H1 (cell line): ENCODE measurements around the gene PAPSS2. TPM values are rescaled to one million over a fixed set of nuclear protein-coding genes. Genes with fewer than 3 reads are reported as not detected.

ENCODE experiments used
- CTCF ChIA-PET: fragments of 300-600 bp; sonication (Branson Sonifier 250); formaldehyde crosslinking; loops from one replicate; lab custom pipeline; 2021; ENCODE audit not compliant: partially characterized antibody; lab: Charles Lee
- POLR2A ChIA-PET: fragments of 300-600 bp; sonication (Branson Sonifier 250); formaldehyde crosslinking; loops from one replicate; lab custom pipeline; 2021; ENCODE audit warnings: inconsistent platforms; ENCODE audit not compliant: partially characterized antibody; lab: Charles Lee
- DNase-seq, 2 experiments: peaks; one replicate each; pipeline versions ENCODE4 v3.0.0 to v3.0.0-alpha.2; 2010 to 2022; ENCODE audit warnings: low spot score in 2 of 2, low read depth in 1 of 2, mixed read lengths in 1 of 2
- FAIRE-seq: peaks from 2 replicates; lab custom pipeline; 2011; peaks lifted over from hg19 to GRCh38; lab: Jason Lieb, UNC
- H2AFZ ChIP-seq: 2 replicates; pipeline ENCODE4 v1.8.1; 2012; ENCODE audit warnings: low read length, inconsistent platforms
- H2AK5ac ChIP-seq: 2 replicates; pipeline ENCODE4 v1.6.1; 2013; ENCODE audit warnings: low read depth, low read length
- H2BK120ac ChIP-seq: replicated peaks from 2 replicates; pipeline ENCODE3; 2013; ENCODE audit warnings: low read depth, low read length, inconsistent platforms
- H2BK12ac ChIP-seq: 2 replicates; pipeline ENCODE4 v1.6.1; 2013; ENCODE audit warnings: low read depth, low read length
- H2BK15ac ChIP-seq: 2 replicates; pipeline ENCODE4 v1.6.1; 2013; ENCODE audit warnings: low read length
- H2BK20ac ChIP-seq: 2 replicates; pipeline ENCODE4 v1.6.1; 2013; ENCODE audit warnings: low read length
- H2BK5ac ChIP-seq: 2 replicates; pipeline ENCODE4 v1.6.1; 2013; ENCODE audit warnings: low read depth, low read length
- H3K14ac ChIP-seq: 2 replicates; pipeline ENCODE4 v1.6.1; 2013; ENCODE audit warnings: inconsistent platforms; ENCODE audit not compliant: insufficient read length
- H3K18ac ChIP-seq: 2 replicates; pipeline ENCODE4 v1.6.1; 2013; ENCODE audit warnings: low read length; ENCODE audit errors: extremely low read depth
- H3K23ac ChIP-seq: 2 replicates; pipeline ENCODE4 v1.6.1; 2013; ENCODE audit warnings: inconsistent platforms; ENCODE audit not compliant: insufficient read length
- H3K23me2 ChIP-seq: 2 replicates; pipeline ENCODE4 v1.6.1; 2013; ENCODE audit warnings: low read depth, low read length
- H3K27ac ChIP-seq: 2 replicates; pipeline ENCODE4 v1.6.1; 2011; ENCODE audit warnings: low read depth, low read length, inconsistent platforms
- H3K27me3 ChIP-seq, 4 experiments: replicated peaks in 1 of 4; 1 replicate in 1 of 4; 2 replicates in 3 of 4; pipeline versions ENCODE4 v1.6.1 to v1.8.1; 2011 to 2013; ENCODE audit warnings: low read length in 3 of 4, mild to moderate bottlenecking in 3 of 4, inconsistent platforms in 2 of 4, mixed read lengths in 2 of 4, moderate library complexity in 1 of 4; ENCODE audit not compliant: control insufficient read depth in 3 of 4, insufficient read depth in 3 of 4; ENCODE audit errors: extremely low read depth in 1 of 4
- H3K36me3 ChIP-seq, 4 experiments: 2 replicates each; pipeline versions ENCODE4 v1.6.1 to v1.8.1; 2011 to 2013; ENCODE audit warnings: mild to moderate bottlenecking in 4 of 4, low read length in 3 of 4, moderate library complexity in 2 of 4, control low read depth in 1 of 4, inconsistent platforms in 1 of 4; ENCODE audit not compliant: insufficient read depth in 4 of 4, control insufficient read depth in 2 of 4
- H3K4ac ChIP-seq: replicated peaks from 2 replicates; pipeline ENCODE3; 2013; ENCODE audit warnings: low read length, low read depth, mixed read lengths, inconsistent platforms; ENCODE audit not compliant: insufficient read length
- H3K4me1 ChIP-seq, 4 experiments: replicated peaks in 1 of 4; 1 replicate in 1 of 4; 2 replicates in 3 of 4; pipeline versions ENCODE4 v1.6.1 to v1.8.1; 2011 to 2013; ENCODE audit warnings: low read length in 3 of 4, inconsistent platforms in 2 of 4, mixed read lengths in 1 of 4; ENCODE audit not compliant: insufficient read depth in 4 of 4, control insufficient read depth in 3 of 4
- H3K4me2 ChIP-seq, 2 experiments: 2 replicates each; pipeline versions ENCODE4 v1.6.1 to v1.8.1; 2011 to 2013; ENCODE audit warnings: low read depth in 2 of 2, low read length in 2 of 2, control low read depth in 1 of 2, inconsistent platforms in 1 of 2, mild to moderate bottlenecking in 1 of 2; ENCODE audit not compliant: insufficient read depth in 1 of 2
- H3K4me3 ChIP-seq, 4 experiments: fragments of 200-600, 300-600 bp in 1 of 4; sonication (generic), shearing (Covaris generic), sonication (Bioruptor Twin) in 1 of 4; 2 replicates each; pipeline versions ENCODE4 v1.5.1 to v1.8.1; 2011 to 2016; ENCODE audit warnings: low read length in 4 of 4, low read depth in 3 of 4, control low read depth in 2 of 4, inconsistent platforms in 2 of 4, mild to moderate bottlenecking in 2 of 4, mixed read lengths in 1 of 4, moderate library complexity in 1 of 4; ENCODE audit not compliant: insufficient read depth in 2 of 4; ENCODE audit errors: extremely low read depth in 1 of 4
- H3K56ac ChIP-seq: replicated peaks from 2 replicates; pipeline ENCODE3; 2013; ENCODE audit warnings: low read depth, mild to moderate bottlenecking, mixed read lengths, low read length, inconsistent platforms; ENCODE audit not compliant: insufficient read length
- H3K79me1 ChIP-seq: 2 replicates; pipeline ENCODE4 v1.6.1; 2013; ENCODE audit warnings: low read depth, low read length, control low read depth
- H3K79me2 ChIP-seq, 2 experiments: 2 replicates each; pipeline versions ENCODE4 v1.6.1 to v1.8.1; 2012 to 2013; ENCODE audit warnings: low read length in 2 of 2, mild to moderate bottlenecking in 2 of 2, inconsistent platforms in 1 of 2; ENCODE audit not compliant: insufficient read depth in 2 of 2, control insufficient read depth in 1 of 2
- H3K9ac ChIP-seq, 4 experiments: replicated peaks in 1 of 4; 1 replicate in 1 of 4; 2 replicates in 3 of 4; pipeline versions ENCODE4 v1.6.1 to v1.8.1; 2011 to 2013; ENCODE audit warnings: low read depth in 3 of 4, low read length in 3 of 4, control low read depth in 2 of 4, mild to moderate bottlenecking in 2 of 4, moderate library complexity in 2 of 4, inconsistent platforms in 1 of 4; ENCODE audit errors: extremely low read depth in 1 of 4
- H3K9me3 ChIP-seq, 2 experiments: 2 replicates each; pipeline versions ENCODE4 v1.6.1 to v1.8.1; 2012 to 2013; ENCODE audit warnings: mild to moderate bottlenecking in 2 of 2, moderate library complexity in 2 of 2, control low read depth in 1 of 2, inconsistent platforms in 1 of 2, low read depth in 1 of 2, low read length in 1 of 2, mixed read lengths in 1 of 2; ENCODE audit not compliant: insufficient read depth in 2 of 2
- H4K20me1 ChIP-seq, 2 experiments: replicated peaks in 1 of 2; 2 replicates each; pipeline versions ENCODE3 to v1.8.1; 2011 to 2013; ENCODE audit warnings: inconsistent platforms in 2 of 2, low read length in 2 of 2, mild to moderate bottlenecking in 1 of 2; ENCODE audit not compliant: insufficient read depth in 2 of 2, control insufficient read depth in 1 of 2
- H4K5ac ChIP-seq: 2 replicates; pipeline ENCODE4 v1.6.1; 2013; ENCODE audit warnings: low read length, low read depth, mixed read lengths, inconsistent platforms; ENCODE audit not compliant: insufficient read length
- H4K8ac ChIP-seq: 2 replicates; pipeline ENCODE4 v1.8.0; 2013; ENCODE audit warnings: mild to moderate bottlenecking, moderate library complexity, low read length, inconsistent platforms; ENCODE audit not compliant: insufficient read depth; ENCODE audit errors: extremely low read depth
- H4K91ac ChIP-seq: replicated peaks from 2 replicates; pipeline ENCODE3; 2013; ENCODE audit warnings: low read length, mixed read lengths, inconsistent platforms; ENCODE audit not compliant: insufficient read length
- ASH2L ChIP-seq: fragments of 200-600, 300-600 bp; sonication (generic); IDR thresholded peaks from one replicate; pipeline ENCODE4 v1.7.1; 2017; ENCODE audit warnings: low read length
- CBX8 ChIP-seq: fragments of 300-800, 300-1000 bp; sonication (generic); IDR thresholded peaks from 2 replicates; pipeline ENCODE4 v1.7.1; 2016; ENCODE audit warnings: low read depth, low read length, borderline replicate concordance
- GABPA ChIP-seq: IDR thresholded peaks from 2 replicates; pipeline ENCODE4 v1.6.1; 2011; ENCODE audit warnings: mild to moderate bottlenecking, low read length, moderate library complexity, borderline replicate concordance; ENCODE audit not compliant: insufficient read depth
- JUN ChIP-seq: IDR thresholded peaks from 2 replicates; pipeline ENCODE4 v1.6.1; 2011; ENCODE audit warnings: low read depth, mild to moderate bottlenecking, improper control_type of control experiment, low read length
- MAFK ChIP-seq: IDR thresholded peaks from 2 replicates; pipeline ENCODE4 v1.6.1; 2012; ENCODE audit warnings: low read depth, mild to moderate bottlenecking, improper control_type of control experiment, low read length
- POLR2AphosphoS5 ChIP-seq: IDR thresholded peaks from 2 replicates; pipeline ENCODE4 v1.6.1; 2011; ENCODE audit warnings: low read depth, low read length
- SIN3A ChIP-seq, 2 experiments: IDR thresholded peaks in 1 of 2; conservative IDR thresholded peaks in 1 of 2; 2 replicates each; pipeline ENCODE4 v1.6.1; 2011 to 2012; ENCODE audit warnings: low read length in 2 of 2, improper control_type of control experiment in 1 of 2, low read depth in 1 of 2, mild to moderate bottlenecking in 1 of 2
- SIRT6 ChIP-seq: IDR thresholded peaks from one replicate; pipeline ENCODE4 v1.7.1; 2012; ENCODE audit warnings: low read length, inconsistent platforms
- SP2 ChIP-seq: IDR thresholded peaks from 2 replicates; pipeline ENCODE4 v1.6.1; 2012; ENCODE audit warnings: mild to moderate bottlenecking, low read length, inconsistent platforms
- TBP ChIP-seq: IDR thresholded peaks from 2 replicates; pipeline ENCODE4 v1.6.1; 2011; ENCODE audit warnings: low read depth, low read length, improper control_type of control experiment
- TEAD4 ChIP-seq: IDR thresholded peaks from 2 replicates; pipeline ENCODE4 v1.6.1; 2012; ENCODE audit warnings: low read depth, low read length, inconsistent platforms, mixed read lengths
- WGBS, 2 experiments: shearing (Covaris generic) in 1 of 2; methylation state at CpG; one replicate each; pipeline versions ENCODE4 v1.1.6 to v1.1.7; 2013 to 2015; ENCODE audit warnings: low lambda C conversion rate in 2 of 2, mixed read lengths in 2 of 2, inconsistent platforms in 1 of 2, low coverage in 1 of 2, missing lambda C conversion rate in 1 of 2; ENCODE audit not compliant: insufficient replicate concordance in 2 of 2, insufficient coverage in 1 of 2, insufficient read length in 1 of 2; ENCODE audit errors: extremely low coverage in 1 of 2, missing lambda C conversion rate in 1 of 2; 5-methylcytosine and 5-hydroxymethylcytosine counted together
- polyA plus RNA-seq, 7 experiments: library from polyadenylated mRNA; depleted of rRNA in 3 of 7; stranded (reverse) in 5 of 7; unstranded in 2 of 7; fragments of >200 nt in 5 of 7; fragments of 200-250 nt in 2 of 7; gene quantifications; 1 replicate in 5 of 7; 2 replicates in 1 of 7; 4 replicates in 1 of 7; pipeline versions ENCODE4 v1.2.1 to v1.2.3, GENCODE V29; 2011 to 2013; ENCODE audit warnings: missing spikeins in 2 of 7, mixed read lengths in 2 of 7
- total RNA-seq: library from RNA; stranded (reverse); fragmentation: NEBNext Ultra II Directional; extraction: Animal tissue kit (Norgen Biotek cat#: 25700); gene quantifications from 2 replicates; pipeline ENCODE4 v1.2.1, GENCODE V29; 2021
- TF ChIP-seq, protein P1 (sequence below): IDR thresholded peaks from 2 replicates; pipeline ENCODE4 v1.6.1; 2012; ENCODE audit warnings: inconsistent platforms
- TF ChIP-seq, protein P2 (sequence below): IDR thresholded peaks from 2 replicates; pipeline ENCODE4 v1.6.1; 2012; ENCODE audit warnings: low read length, inconsistent platforms

PAPSS2 gene
- total and polyA plus RNA-seq, 2 of the 8 experiments (the other 6 are each of a cell fraction or from before 2014, with no cell fraction given): 7.6 to 20.2 TPM

DNA sequence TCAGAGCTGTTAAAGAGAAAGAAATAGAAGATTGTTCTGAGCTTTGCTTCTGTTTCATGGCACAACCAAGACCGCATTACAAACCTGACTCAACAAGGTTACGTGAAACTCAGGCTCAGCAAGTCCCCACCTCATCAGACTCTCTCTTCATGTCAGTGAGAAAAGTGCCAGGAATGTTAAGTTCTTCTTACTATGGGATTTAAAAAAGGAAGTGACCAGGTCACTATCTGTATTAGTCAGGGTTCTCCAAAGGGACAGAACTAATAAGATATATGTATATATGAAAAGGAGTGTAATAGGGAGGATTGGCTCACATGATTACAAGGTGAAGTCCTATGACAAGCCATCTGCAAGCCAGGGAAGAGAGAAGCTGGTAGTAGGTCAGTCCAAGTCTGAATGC is 25.4 kb upstream of the PAPSS2 start:
- WGBS, 2 experiments: 96% methylated on average over 2 of the region's 2 CpGs; no CpG with 5 or more reads in 1 of the 2 experiments
- no peaks in the 10 kb centered on the region; a peak in 1 of 7 replicates for H3K4me1 ChIP-seq
- no peak overlapping the region for H3K27ac ChIP-seq
- no peaks in the 10 kb centered on the region; the same call in 1 of the 2 replicates for H3K23me2 ChIP-seq
- H3K4me3 ChIP-seq: no peak overlapping the region
- DNase-seq: no peak
- H2BK15ac ChIP-seq: no peak overlapping the region
- no peak overlapping the region for H3K4me2 ChIP-seq
- no peak overlapping the region for H2BK5ac ChIP-seq
- FAIRE-seq: no peak
- H2AK5ac ChIP-seq: no peak overlapping the region
- no peak overlapping the region for H3K56ac ChIP-seq
- H3K9ac ChIP-seq: no peak overlapping the region
- H2AFZ ChIP-seq: no peak overlapping the region
- H4K20me1 ChIP-seq: no peaks in the 10 kb centered on the region
- no peak overlapping the region for H4K8ac ChIP-seq
- peaks cover 3 to 4% of the 10 kb centered on the region in 2 experiments; a peak in 1 of 4 replicates for H3K9me3 ChIP-seq
- H2BK12ac ChIP-seq: no peak overlapping the region
- H3K4ac ChIP-seq: no peak overlapping the region
- H2BK120ac ChIP-seq: no peak overlapping the region
- no peak for TF ChIP-seq TEAD4
- no peak for TF ChIP-seq MAFK
- no peak for TF ChIP-seq JUN
- no peak for TF ChIP-seq GABPA
- TF ChIP-seq TBP: no peak
- TF ChIP-seq, protein P1, sequence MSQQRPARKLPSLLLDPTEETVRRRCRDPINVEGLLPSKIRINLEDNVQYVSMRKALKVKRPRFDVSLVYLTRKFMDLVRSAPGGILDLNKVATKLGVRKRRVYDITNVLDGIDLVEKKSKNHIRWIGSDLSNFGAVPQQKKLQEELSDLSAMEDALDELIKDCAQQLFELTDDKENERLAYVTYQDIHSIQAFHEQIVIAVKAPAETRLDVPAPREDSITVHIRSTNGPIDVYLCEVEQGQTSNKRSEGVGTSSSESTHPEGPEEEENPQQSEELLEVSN: no peak
- no peak for TF ChIP-seq SIN3A (conservative IDR thresholded peaks at IDR 0.05 in 1 of 2, IDR thresholded peaks at IDR 0.05 in 1 of 2; ENCODE audit: low read depth in 1 of 2, low read length in 2 of 2)
- TF ChIP-seq, protein P2, sequence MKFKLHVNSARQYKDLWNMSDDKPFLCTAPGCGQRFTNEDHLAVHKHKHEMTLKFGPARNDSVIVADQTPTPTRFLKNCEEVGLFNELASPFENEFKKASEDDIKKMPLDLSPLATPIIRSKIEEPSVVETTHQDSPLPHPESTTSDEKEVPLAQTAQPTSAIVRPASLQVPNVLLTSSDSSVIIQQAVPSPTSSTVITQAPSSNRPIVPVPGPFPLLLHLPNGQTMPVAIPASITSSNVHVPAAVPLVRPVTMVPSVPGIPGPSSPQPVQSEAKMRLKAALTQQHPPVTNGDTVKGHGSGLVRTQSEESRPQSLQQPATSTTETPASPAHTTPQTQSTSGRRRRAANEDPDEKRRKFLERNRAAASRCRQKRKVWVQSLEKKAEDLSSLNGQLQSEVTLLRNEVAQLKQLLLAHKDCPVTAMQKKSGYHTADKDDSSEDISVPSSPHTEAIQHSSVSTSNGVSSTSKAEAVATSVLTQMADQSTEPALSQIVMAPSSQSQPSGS: no peak
- TF ChIP-seq CBX8: no peak
- TF ChIP-seq ASH2L: no peak
- no peak for TF ChIP-seq SP2
- TF ChIP-seq SIRT6: no peak
- no peak for TF ChIP-seq POLR2AphosphoS5
- H3K79me1 ChIP-seq: no peaks in the 10 kb centered on the region
- ChIA-PET CTCF (no interaction called here), POLR2A (no interaction called here)
- no peaks in the 10 kb centered on the region for H3K36me3 ChIP-seq
- no peak overlapping the region for H3K14ac ChIP-seq
- H3K27me3 ChIP-seq: no peaks in the 10 kb centered on the region
- H4K5ac ChIP-seq: no peak overlapping the region
- no peak overlapping the region for H2BK20ac ChIP-seq
- H3K18ac ChIP-seq: no peak overlapping the region
- H4K91ac ChIP-seq: no peak overlapping the region
- H3K23ac ChIP-seq: no peak overlapping the region
- no peaks in the 10 kb centered on the region for H3K79me2 ChIP-seq
